Progenitor cell of endocrine pancreas (in vitro differentiated cells): ENCODE data around the gene CABS1. TPM values are rescaled to one million over a fixed set of nuclear protein-coding genes. Genes with fewer than 3 reads are reported as not detected.

Source experiments
- DNase-seq: peaks from one replicate; pipeline ENCODE4 v3.0.0; 2021; ENCODE audit warnings: low spot score; ENCODE audit not compliant: unreplicated experiment
- H3K27ac Mint-ChIP-seq: 2 replicates; pipeline ENCODE4 v1.8.0; 2021; ENCODE audit warnings: mild to moderate bottlenecking, moderate library complexity, mixed read lengths
- H3K27me3 Mint-ChIP-seq: 2 replicates; pipeline ENCODE4 v1.8.0; 2021; ENCODE audit warnings: mixed read lengths
- H3K36me3 Mint-ChIP-seq: 2 replicates; pipeline ENCODE4 v1.8.0; 2022; ENCODE audit warnings: mixed read lengths; ENCODE audit not compliant: insufficient read depth
- H3K4me1 Mint-ChIP-seq: 2 replicates; pipeline ENCODE4 v1.8.0; 2021; ENCODE audit warnings: low read depth, mixed read lengths
- H3K4me3 Mint-ChIP-seq: 2 replicates; pipeline ENCODE4 v1.8.0; 2021; ENCODE audit warnings: low read depth, mild to moderate bottlenecking, moderate library complexity, mixed read lengths
- H3K9me3 Mint-ChIP-seq: 2 replicates; pipeline ENCODE4 v1.8.0; 2021; ENCODE audit warnings: low read depth, mixed read lengths
- total RNA-seq: library from RNA; stranded (reverse); gene quantifications from 2 replicates; pipeline ENCODE4 v1.2.1, GENCODE V29; 2021
- TF ChIP-seq, protein P1 (sequence below): fragments of 200-600 bp; sonication (generic); IDR thresholded peaks from one replicate; pipeline ENCODE4 v1.5.0; 2021; ENCODE audit warnings: antibody characterized with exemption, mild to moderate bottlenecking; ENCODE audit not compliant: unreplicated experiment

CABS1 gene
- total RNA-seq, 1 donor from 2014 or later, result not detected

DNA sequence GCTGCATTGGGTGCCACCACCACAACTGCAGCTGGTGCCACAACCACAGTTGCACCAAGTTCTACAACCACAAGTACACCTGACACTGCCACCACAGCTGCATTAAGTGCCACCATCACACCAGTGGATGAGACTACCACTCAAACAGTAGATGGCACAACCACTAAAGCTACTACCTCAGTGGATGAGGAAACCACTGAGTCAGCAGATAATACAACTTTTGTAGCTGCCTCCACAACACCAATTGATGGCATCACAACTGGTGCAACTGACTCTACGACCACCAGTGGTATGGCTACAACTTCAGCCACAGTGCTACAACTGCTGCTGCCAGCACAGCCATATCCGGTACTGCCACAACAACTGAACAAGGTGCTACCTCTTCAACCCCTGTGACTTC lies 35.1 kb upstream of the CABS1 start:
- TF ChIP-seq, protein P1, sequence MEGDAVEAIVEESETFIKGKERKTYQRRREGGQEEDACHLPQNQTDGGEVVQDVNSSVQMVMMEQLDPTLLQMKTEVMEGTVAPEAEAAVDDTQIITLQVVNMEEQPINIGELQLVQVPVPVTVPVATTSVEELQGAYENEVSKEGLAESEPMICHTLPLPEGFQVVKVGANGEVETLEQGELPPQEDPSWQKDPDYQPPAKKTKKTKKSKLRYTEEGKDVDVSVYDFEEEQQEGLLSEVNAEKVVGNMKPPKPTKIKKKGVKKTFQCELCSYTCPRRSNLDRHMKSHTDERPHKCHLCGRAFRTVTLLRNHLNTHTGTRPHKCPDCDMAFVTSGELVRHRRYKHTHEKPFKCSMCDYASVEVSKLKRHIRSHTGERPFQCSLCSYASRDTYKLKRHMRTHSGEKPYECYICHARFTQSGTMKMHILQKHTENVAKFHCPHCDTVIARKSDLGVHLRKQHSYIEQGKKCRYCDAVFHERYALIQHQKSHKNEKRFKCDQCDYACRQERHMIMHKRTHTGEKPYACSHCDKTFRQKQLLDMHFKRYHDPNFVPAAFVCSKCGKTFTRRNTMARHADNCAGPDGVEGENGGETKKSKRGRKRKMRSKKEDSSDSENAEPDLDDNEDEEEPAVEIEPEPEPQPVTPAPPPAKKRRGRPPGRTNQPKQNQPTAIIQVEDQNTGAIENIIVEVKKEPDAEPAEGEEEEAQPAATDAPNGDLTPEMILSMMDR, result no peak

DNA sequence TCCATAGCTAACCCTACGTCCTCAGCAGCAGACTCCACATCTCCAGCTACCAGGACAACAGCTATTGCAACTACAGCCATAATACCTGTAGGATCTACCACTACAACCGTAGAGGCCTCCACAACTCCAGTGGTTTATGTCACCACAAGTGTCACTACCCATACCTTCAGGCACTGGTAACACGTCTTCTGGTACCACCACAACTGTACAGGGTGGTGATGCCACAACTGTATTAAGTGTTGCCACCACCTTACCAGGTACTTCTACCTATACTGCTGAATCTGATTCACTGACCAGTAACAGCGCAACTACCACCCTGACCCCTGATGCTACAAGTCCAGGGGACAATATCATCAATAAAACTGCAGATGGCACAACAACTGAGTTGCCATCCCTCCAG lies 34.6 kb upstream of the CABS1 start:
- H3K27me3 Mint-ChIP-seq, result no peaks in the 10 kb centered on the region
- no peaks in the 10 kb centered on the region for H3K4me1 Mint-ChIP-seq
- H3K27ac Mint-ChIP-seq, result no peak overlapping the region
- H3K4me3 Mint-ChIP-seq, result no peak overlapping the region
- TF ChIP-seq, protein P1, result no peak
- no peaks in the 10 kb centered on the region for H3K9me3 Mint-ChIP-seq
- no peak for DNase-seq
- H3K36me3 Mint-ChIP-seq, result no peaks in the 10 kb centered on the region

More for the DNA sequence above, 35.1 kb upstream of the CABS1 start:
- H3K4me3 Mint-ChIP-seq, result no peak overlapping the region
- no peaks in the 10 kb centered on the region for H3K36me3 Mint-ChIP-seq
- H3K4me1 Mint-ChIP-seq, result no peaks in the 10 kb centered on the region
- H3K9me3 Mint-ChIP-seq, result no peaks in the 10 kb centered on the region
- H3K27me3 Mint-ChIP-seq, result no peaks in the 10 kb centered on the region
- H3K27ac Mint-ChIP-seq, result no peak overlapping the region
- no peak for DNase-seq

DNA sequence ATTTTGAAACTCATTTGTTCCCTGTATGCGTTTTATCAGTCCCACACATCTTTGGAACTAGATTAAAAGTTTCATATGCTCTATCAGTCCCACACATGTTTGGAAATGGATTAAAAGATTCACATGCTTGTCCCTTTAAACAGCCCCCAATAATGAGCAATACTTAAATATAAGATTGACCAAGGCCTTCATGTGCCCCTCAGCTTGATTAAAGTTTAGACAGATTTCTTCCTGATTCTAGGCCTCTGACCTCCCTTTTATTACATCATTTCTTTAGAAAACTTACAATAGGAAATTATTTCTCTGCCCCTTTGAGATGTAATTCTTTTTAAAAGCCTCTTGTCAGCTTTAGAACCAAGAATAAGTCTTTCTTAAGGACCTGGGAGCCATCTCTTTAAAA lies 31.7 kb upstream of the CABS1 start:
- H3K27ac Mint-ChIP-seq, result no peak overlapping the region
- no peak for DNase-seq
- no peaks in the 10 kb centered on the region for H3K27me3 Mint-ChIP-seq
- H3K36me3 Mint-ChIP-seq, result no peaks in the 10 kb centered on the region
- TF ChIP-seq, protein P1, result no peak
- H3K4me1 Mint-ChIP-seq, result no peaks in the 10 kb centered on the region
- H3K4me3 Mint-ChIP-seq, result no peak overlapping the region
- H3K9me3 Mint-ChIP-seq, result no peaks in the 10 kb centered on the region

DNA sequence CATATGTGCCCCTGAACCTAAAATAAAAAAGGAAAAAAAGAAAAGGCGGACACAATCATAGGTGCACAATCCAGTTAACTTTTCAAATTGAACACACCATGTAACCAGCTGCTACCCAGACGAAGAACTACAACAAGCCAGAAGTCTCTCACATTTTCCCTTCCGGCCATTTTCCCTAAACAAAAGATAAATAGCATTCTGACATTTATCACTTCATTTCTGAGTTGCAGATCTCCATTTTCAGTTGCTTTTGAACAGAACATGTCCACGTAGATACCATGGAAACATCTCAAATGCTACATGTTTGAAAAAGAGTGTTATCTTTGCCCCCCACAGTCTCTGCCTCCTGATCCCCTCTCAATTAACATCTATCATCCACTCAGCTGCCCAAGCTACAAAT lies 29.2 kb upstream of the CABS1 start:
- H3K4me1 Mint-ChIP-seq, result no peaks in the 10 kb centered on the region

DNA sequence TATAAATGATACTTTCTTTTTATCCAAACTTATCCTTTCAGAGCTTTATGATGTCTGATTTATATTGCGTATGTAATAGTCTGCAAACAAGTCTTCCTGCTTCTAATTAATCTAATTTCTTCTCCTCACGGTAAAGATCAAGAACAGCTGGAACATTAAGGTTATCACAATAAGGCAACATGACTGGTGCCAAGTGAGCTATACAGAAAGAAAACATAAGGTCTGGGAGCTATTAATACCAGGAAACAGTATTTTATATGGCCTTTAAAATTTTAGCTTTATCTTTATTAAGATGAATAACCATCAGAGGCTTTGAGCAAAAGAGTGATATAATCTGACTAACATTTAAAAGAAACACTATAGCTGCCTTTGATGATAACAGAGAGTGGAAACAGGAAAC lies 28.7 kb upstream of the CABS1 start:
- no peak for DNase-seq
- no peak overlapping the region for H3K4me3 Mint-ChIP-seq
- TF ChIP-seq, protein P1, result no peak
- no peak overlapping the region for H3K27ac Mint-ChIP-seq
- H3K9me3 Mint-ChIP-seq, result no peaks in the 10 kb centered on the region
- H3K27me3 Mint-ChIP-seq, result no peaks in the 10 kb centered on the region
- no peaks in the 10 kb centered on the region for H3K4me1 Mint-ChIP-seq
- no peaks in the 10 kb centered on the region for H3K36me3 Mint-ChIP-seq

More for the DNA sequence above, 29.2 kb upstream of the CABS1 start:
- TF ChIP-seq, protein P1, result no peak
- H3K9me3 Mint-ChIP-seq, result no peaks in the 10 kb centered on the region
- no peak overlapping the region for H3K27ac Mint-ChIP-seq
- DNase-seq, result no peak
- no peaks in the 10 kb centered on the region for H3K36me3 Mint-ChIP-seq
- no peak overlapping the region for H3K4me3 Mint-ChIP-seq
- no peaks in the 10 kb centered on the region for H3K27me3 Mint-ChIP-seq
